MV-4-11 (cell line): ENCODE data around the gene DNAAF1.

ENCODE experiments used
- DNase-seq: peaks from one replicate; lab custom pipeline; 2025; lab: John Stamatoyannopoulos, UW

Gene DNAAF1

DNA sequence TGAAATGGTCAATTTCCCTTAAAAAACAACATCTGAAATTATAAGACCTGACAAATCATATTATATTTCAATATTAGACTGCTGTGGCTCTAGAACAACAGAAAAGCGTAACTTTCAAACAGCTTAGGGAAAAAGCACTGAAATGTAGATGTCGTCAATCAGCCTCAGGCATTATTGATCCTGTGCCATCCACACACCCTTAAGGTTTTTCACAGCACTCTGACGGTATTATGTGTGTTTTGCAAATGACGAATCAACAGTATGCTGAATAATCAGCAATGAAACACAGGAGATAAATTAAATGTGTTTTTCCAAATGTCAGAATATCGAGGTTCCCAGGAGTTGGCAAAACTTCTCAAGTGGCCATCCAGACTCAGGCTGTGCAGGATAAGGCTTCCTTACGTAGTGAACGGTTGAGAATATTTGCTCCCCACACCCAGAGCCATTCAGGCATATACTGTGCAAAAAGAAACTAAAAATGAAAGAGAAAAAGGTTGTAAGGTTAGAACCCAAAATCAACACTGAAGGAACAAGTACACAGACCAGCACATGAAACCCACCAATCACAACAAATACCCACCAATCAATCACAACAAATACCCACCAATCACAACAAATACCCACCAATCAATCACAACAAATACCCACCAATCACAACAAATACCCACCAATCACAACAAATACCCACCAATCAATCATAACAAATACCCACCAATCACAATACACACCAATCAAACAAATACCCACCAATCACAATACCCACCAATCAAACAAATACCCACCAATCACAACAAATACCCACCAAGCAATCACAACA, 20.6 kb upstream of the DNAAF1 start:
- no peak for DNase-seq

GRCh38 chr16:84131117-84131516, 14.0 kb upstream of the DNAAF1 start:
- no peak for DNase-seq

- DNase-seq: no peak
These were observed 12.4 kb upstream of the DNAAF1 start for GRCh38 chr16:84132527-84133285.

DNA sequence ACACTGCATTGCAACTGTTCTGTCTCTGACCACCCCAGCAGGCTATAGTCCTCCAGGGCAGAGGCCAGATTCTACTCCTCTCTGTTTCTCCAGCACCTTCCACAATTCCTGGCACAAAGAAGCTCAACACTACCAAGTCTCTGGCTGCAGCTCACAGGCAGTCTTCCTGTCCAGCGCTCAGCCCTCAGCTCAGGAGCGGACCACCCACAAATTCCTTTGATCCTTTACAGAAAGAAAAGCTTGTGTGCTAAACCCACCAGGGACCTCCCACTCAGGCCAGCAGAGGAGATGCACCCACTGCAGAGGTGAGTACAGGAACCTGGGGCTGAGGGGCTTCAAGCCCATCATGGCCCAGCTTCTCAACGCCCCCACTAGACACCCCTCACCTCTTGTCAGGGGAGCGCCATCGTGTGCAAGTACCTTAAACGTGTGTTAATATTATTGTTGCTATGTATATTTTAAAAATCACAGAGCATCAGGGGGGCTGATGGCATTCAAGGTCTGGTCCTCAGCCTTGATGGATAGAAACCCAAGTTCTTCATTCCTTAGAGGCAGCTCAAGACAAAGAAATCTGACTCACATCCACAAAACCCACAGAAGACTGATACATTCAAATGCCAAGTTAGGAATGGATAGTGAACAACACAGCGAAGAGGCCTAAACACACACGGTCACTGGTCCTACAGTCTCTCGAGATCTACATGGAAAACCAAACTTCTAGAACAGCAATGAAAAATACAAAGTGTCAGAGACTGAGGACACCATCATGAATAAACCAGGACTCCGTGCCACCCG, 8.6 kb upstream of the DNAAF1 start:
- DNase-seq: no peak

DNA sequence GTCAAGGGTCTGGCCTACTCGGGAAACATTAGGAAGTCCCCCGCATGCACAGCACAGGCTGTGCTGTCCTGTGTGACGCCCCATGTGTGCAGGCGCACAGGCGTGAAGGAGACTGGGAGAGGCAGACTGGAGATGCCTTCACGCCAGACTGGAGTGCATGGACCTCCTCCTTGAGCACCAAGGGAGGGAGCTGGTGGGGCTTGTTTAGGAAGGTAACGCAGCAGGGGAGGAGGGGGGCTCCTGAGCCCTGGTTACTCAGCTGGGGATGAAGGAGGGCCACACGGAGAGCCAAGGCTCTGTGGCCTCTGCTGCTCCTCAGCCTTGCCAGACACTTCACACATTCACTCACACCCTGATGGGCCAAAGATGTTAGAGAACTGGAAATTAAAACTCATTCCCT, 7.8 kb upstream of the DNAAF1 start:
- DNase-seq: no peak

GRCh38 chr16:84137769-84138357, 7.2 kb upstream of the DNAAF1 start:
- no peak for DNase-seq

DNA sequence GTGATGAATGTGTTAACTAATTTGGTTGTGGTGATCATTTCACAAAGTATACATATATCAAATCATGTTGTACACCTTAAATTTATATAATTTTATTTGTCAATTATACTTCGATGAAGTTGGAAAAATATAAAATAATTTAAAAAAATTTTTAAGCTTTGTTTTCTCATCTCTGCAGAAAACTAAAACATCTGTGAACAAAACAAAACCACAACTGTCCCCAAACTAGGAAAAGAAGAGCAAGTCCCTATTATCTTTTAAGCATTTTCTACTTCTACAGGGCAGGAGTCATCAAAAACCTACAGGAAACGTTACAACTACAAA, 6.6 kb upstream of the DNAAF1 start:
- DNase-seq: no peak

- DNase-seq: no peak
These were observed 6.1 kb upstream of the DNAAF1 start for GRCh38 chr16:84138824-84139627.

- no peak for DNase-seq
These were observed 5.4 kb upstream of the DNAAF1 start for GRCh38 chr16:84139628-84140258.

DNA sequence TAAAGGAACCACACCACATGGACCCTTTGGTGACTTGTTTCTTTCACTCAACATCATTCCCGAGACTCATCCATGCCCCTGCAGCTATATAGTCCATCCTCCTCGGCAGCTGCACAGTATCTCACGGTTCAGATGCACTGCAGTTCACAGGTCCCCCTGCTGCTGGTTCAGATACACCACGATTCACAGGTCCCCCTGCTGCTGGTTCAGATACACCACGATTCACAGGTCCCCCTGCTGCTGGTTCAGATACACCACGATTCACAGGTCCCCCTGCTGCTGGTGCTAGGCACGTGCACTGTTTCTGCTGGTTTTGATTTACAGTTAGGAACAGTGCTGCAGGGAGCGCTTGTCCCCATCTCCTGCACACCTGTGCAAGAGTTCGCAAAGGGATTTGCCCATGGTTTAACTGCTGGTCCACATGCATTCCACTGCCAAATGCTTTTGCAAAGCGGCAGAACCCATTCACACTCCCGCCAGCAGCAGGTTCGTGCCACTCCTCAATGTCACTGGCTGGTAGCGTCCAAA, 3.9 kb upstream of the DNAAF1 start:
- DNase-seq: no peak

- DNase-seq: no peak
These were observed 2.0 kb upstream of the DNAAF1 start for GRCh38 chr16:84143081-84143480.

- DNase-seq: no peak
These were observed 1.3 kb upstream of the DNAAF1 start for GRCh38 chr16:84143784-84144199.

DNA sequence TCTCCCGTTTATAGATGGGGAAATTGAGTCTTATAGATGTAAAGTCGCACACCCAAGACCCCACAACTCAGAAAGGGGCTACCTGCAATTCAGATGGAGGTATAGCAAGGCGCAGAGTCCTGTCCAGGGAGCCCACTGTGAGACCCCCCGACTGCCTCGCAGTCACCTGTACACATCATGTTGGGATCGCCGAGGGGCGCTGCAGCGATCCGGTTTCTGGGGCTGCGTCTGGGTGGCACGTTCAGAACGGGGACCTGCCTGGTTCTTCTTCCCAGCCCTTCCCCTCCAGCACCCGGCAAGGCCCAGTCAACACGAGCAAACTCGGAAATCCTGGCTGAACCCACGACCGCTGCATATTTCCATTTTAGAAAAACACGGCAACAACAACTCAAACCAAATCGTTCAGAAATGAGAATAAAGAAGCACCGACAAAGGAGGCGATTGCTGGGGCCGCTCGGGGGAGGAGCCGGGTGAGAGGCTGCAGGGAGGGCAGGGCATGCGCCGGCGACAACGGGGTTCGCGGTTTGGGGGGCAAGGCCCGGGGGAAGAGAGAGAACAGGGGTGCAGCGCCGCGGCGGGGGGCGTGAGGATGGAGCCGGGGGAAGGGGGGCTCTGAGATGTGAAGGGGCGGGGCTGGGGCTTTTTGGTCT, 774 bp upstream of the DNAAF1 start:
- no peak for DNase-seq

DNA sequence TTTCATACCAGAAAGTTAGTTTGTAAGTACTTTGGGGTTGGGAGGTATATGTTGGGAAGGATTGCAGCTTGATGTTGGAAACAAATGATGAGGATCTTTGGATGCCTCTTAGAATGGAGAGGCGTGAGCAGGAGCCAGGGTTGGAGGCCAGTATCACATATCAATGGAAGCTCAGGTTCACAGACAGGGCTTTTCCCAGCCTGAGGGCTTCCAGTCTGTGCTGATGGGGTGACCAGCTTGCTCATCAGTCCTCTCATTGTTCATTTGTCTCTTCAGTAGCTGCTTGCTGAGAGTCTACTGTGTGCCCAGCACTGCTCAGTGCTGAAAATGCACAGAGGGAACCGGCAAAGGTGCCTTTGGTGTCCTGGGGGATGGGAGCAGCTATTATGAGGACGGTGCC, 5.8 kb downstream of the DNAAF1 start:
- no peak for DNase-seq

- no peak for DNase-seq
These were observed 8.6 kb downstream of the DNAAF1 start for GRCh38 chr16:84153660-84154214.

DNA sequence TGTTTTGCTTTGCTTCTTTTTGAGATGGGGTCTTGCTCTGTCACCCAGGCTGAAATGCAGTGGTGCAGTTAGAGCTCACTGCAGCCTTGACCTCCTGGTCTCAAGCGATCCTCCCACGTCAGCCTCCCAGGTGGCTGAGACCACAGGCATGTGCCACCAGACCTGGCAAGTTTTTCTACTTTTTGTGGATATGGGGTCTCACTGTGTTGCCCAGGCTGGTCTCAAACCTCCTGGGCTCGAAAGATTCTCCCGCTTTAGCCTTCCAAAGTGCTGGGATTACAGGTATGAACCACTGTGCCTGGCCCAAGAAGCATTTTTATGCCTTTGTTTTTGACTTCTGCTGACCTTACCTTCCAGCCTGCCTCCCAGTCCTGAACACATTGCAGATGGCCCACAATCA, 10.1 kb downstream of the DNAAF1 start:
- DNase-seq: no peak

GRCh38 chr16:84155771-84156170, 10.7 kb downstream of the DNAAF1 start:
- DNase-seq: no peak

- DNase-seq: no peak
These were observed 11.3 kb downstream of the DNAAF1 start for GRCh38 chr16:84156342-84156784.

DNA sequence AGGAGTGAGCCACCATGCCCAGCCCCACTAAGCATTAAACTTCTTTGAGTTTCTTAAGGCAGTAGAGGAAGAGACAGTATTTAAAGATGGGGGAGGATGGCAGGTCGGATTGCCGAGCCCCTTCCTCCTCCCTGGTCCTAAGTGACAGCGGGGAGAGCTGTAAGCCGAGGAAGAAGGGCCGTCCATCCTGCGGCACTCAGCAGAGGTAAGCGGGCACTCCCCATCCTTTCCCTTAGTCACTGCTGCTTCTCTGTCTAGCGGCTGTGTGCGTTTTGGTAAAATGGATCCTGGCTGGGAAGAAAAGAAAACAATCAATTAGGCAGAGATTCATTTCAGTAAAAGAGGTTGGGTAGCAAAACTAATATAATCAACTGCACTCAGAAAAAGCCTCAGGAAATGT, 13.9 kb downstream of the DNAAF1 start:
- no peak for DNase-seq

DNA sequence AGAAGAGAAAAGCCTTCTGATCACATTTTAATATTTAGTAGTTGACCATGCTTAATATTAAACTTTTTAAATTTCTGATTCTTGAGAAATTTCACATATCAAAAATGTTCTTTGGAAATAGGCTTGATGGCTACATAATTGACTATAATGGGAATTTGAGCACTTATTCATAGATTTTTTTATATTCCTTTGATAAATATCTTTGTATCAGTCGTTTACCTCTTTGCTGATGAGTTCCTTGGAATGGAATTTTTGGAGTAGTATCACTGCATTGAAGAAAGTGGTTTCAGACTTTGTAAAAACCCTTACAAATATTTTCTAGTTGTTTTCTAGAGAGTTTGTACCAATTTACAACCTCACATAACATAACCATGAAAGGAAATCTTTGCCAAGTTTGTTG, 14.7 kb downstream of the DNAAF1 start:
- no peak for DNase-seq
